GM18519 (cell line): Measurements from ENCODE around the gene RBM45.
"Not testable (repeated sequence)": the region's sequence is repeated elsewhere in the genome, so short reads cannot be mapped to it uniquely, and the experiment has no call there.

Experiments used
- ATAC-seq: cut with Tn5 transposase; IDR thresholded peaks from one replicate; pipeline ENCODE4 v1.9.1; 2021; ENCODE audit warnings: mild to moderate bottlenecking, moderate library complexity; ENCODE audit not compliant: unreplicated experiment, low FRiP score

RBM45 gene

GRCh38 chr2:178105566-178105965, 6.7 kb upstream of the RBM45 start:
- ATAC-seq, result no peak

GRCh38 chr2:178106053-178106452, 6.2 kb upstream of the RBM45 start:
- no peak for ATAC-seq

DNA sequence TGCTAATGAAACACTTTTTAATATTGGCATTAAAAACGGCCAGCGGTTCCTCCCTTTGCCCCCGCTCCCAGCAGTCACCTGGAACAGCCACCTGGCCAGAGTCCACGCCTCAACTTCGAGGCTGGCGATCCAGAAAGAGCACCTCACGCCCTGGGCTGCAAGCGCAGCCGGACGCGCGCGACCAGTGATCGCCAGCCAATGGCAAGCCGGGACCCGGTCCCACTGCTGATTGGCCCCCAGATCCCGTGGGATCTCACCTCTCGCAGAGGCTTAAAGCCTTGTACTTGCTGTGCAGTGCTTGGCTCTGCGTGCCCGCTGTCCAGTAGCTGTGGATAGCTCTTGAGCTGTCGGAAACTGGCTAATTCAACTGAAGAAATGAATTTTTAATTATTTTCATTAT, 4.1 kb upstream of the RBM45 start:
- ATAC-seq, result no peak

- ATAC-seq, result no peak
These were observed 2.4 kb upstream of the RBM45 start for GRCh38 chr2:178109813-178110212.

GRCh38 chr2:178110681-178111080, 1.6 kb upstream of the RBM45 start:
- no peak for ATAC-seq

DNA sequence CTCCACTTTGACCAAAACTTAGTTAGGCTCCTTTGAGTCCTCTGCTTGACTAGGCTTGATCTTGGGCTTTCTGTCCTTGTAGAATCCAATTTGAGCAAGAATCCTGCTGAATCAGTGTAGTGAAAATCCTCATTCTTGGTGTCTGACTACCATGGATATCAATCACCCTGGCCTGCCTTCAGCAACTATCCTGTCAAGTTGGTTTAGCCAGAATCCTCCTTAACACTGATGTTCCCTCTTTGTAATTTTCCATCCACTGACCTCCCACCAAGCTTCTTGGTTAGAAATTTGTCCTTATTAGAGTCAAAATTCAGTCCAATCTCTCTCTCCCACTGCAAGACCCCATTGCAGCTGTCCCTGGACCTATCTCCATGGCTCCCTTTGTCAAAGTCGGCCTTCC, 494 bp upstream of the RBM45 start:
- no peak for ATAC-seq

DNA sequence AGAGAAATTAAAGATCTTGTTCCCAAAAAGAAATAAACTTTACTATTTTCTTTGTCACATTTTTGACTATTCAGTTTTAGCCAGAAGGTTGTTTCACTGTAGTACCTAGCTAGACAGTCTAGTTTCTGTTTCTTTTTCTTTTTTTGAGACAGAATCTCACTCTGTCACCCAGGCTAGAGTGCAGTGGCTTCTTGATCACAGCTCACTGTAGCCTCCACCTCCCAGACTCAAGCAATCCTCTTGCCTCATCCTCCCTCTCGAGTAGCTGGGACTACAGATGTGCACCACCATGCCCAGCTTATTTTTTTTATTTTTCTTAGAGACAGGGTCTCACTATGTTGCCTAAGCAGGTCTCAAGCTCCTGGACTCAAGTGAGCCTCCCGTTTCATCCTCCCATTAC, 2.2 kb downstream of the RBM45 start:
- peak; percentile 36 for ATAC-seq

GRCh38 chr2:178115271-178115670, 3.0 kb downstream of the RBM45 start:
- no peak for ATAC-seq

GRCh38 chr2:178117725-178118124, 5.5 kb downstream of the RBM45 start:
- ATAC-seq, result no peak

DNA sequence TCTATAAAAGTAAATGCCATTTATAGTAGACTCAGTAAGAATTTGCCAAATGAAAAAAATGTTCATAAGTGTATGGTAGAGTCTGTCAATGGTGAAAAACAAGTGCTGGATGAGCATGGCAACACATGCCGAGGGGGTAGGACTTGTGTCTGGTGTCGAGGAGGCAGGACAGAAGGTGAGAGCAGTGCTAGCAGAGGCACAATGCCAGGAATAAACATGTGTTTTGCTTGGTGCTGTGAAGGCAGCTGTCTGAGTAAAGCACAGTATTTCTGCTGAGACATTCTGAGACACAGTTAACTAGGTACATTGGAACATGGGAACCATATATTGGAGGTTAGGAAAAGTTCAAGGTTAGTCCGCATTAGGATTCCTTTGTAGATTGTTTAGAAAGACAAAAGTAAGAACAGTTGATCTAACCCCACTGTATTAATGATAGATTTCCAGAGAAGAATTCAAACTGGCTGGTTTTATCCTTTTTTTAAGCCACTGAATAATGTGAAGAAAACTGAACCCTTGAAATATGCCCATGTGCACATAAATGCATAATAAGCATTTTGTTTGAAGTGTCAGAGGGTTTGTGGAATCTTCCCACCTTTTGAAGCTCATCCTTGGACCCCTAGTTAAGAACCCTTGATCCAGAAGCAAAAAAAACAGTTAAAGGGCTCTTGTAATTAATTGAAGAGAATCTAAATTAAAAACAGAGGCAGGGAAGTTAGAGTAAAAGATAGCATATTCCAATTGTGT, 7.1 kb downstream of the RBM45 start:
- no peak for ATAC-seq

DNA sequence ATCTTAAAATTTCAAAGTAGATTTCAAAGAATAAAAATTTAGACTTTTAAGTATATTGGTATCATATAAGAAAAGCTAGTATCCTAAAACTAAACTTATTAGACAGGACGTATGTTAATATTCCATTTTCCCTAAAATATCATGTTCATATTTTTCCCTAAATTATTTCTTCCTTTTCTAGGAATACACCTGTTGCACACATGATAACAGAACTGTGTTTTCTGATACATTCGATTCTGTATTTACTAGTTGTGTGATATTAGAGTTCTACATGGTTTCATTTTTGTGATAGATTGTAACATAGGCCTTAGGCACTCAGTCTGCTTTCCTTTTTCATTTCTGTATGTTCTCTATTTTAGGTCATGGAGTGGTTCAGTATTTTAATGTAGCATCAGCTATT, 10.9 kb downstream of the RBM45 start:
- ATAC-seq, result no peak

DNA sequence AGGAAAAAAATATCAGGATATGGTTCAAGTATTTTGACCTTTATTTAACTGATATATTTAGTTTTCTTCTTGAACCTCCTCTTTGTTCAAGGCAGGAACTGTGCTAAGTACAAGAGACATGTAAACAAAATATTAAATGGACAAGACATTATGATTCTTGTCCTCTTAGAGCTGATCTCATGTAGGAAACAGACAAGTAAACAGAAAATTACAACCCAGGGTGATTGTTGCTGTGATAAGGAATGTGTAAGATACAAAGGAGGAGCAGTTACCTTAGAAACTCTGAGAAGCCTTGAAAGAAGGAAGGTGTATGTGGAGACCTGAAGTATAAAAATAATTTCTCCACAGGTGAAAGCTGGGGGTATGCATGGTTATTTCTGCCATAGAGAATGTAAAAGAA, 12.9 kb downstream of the RBM45 start:
- no peak for ATAC-seq

DNA sequence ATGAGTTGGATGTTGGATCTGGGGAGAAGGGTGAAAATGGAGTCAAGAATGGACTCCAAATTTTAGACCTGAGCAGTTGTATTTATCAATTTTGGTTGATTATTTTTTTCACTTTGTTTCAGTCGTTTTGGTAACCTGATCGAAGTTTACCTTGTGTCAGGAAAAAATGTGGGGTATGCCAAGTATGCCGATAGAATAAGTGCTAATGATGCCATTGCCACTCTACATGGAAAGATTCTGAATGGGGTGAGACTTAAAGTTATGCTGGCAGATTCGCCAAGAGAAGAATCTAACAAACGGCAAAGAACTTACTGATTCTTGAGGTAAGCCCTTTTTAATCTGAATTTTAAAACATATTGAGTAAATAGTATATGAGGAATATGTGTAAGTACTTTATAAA, 13.6 kb downstream of the RBM45 start:
- ATAC-seq, result no peak

GRCh38 chr2:178128836-178129630, 16.8 kb downstream of the RBM45 start:
- no peak for ATAC-seq

GRCh38 chr2:178136321-178137025, 24.2 kb downstream of the RBM45 start:
- no peak for ATAC-seq

DNA sequence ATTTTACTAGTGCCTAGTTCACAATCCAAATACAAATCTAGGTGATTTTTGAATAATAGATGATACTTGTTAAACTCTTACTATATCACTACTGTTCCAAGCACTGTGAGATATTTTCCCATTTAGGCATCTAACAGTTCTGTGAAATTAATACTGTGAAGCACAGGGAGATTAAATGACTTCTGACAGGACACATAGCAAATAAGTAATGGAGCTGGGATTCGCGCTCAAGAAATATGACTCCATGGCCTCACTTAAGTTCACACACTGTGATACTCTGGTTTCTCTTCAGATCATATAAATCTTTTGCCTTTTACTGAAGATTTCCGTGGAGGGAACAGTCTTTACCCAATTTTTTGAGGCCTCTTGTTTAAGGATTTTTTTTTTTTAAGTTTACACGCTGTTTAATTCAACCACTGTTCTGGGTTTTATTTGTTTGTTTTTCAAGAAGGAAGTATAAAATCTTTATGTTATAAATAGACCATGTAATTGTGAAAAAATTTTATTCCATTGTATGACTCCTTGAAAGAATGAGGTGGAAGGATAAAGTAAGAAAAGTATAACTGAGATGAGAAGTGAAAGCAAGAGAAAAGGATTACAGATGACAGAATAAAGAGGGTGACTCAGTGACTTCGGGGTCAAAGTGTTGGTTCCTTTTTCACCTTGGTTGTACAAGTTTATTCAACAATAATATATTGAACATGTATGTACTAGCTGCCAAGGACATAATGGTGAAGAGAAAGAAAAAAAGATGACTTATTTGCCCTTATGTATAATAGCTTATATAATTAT, 30.2 kb downstream of the RBM45 start:
- no peak for ATAC-seq

DNA sequence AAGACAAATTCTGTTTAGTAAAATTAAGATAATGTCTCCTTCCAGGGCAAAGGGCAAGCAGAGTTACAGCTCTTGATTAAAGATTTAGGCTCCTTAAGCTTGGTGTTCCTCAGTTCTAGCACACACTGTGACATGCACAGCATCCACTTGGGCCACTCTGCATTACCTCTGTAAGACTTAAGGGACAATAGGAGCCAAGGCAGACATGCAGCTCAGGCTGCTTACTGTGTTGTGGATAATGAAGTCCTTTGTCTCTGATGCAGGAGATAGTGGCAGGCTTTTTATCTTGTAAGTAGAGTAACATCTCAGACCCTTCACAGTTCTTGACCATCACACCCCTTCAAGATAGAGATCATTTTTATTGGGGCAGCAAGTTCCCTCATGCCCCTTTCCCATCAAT, 31.2 kb downstream of the RBM45 start:
- no peak for ATAC-seq

- ATAC-seq, result no peak
These were observed 39.8 kb downstream of the RBM45 start for GRCh38 chr2:178152033-178152432.

DNA sequence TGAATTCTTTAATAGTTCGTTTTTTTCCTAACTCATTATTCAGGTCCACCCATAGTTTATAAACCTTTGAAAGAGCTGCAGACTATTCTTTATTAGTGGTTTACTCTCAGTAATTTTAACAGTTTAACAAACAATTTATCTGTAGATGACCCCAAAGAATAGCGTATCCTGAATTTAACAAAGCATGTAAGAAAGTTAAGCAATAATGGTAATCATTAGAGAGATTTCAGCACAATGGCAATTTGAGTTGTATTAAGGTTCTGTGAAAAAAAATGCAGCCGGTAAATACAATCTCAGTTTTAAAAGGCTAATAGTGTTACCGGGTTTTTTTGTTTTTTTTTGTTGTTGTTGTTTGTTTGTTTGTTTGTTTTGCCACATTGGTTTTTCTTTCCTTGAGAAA, 40.3 kb downstream of the RBM45 start:
- ATAC-seq, result no peak

DNA sequence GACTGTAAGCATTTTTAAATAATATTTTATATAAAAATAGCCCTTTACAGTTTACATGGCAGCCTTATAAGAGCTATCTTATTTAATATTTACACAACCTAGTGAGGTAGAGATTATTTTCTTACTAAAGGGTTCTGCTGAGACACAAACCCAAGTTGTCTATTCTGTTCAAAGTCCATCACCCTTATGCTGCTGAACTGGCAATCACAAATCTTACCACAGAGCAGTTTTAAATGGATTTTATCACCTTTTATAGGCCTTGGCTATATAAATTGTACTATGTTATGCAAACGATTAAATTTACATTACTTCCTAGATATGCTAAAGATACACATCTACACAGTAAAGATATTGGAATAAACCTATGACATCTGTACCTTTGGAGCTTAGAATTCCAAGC, 40.7 kb downstream of the RBM45 start:
- no peak for ATAC-seq

DNA sequence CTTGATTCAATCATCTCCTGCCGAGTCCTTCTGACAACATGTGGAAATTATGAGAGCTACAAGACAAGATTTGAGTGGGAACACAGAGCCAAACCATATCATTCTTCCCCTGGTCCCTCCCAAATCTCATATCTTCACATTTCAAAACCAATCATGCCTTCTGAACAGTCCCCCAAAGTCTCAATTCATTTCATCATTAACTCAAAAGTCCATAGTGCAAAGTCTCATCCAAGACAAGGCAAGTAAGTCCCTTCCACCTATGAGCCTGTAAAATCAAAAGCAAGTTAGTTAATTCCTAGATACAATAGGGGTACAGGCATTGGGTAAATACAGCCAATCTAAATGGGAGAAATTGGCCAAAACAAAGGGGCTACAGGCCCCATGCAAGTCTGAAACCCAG, 41.6 kb downstream of the RBM45 start:
- ATAC-seq, result not testable (repeated sequence)
